Memory B cell (primary cell): ENCODE data around the gene RPL10.

Experiments
- ATAC-seq: fragments of 150-1000 bp; cut with Tn5 transposase; 2 replicates; pipeline ENCODE4 v1.10.0; 2021; ENCODE audit warnings: low read depth, mild to moderate bottlenecking, moderate library complexity
- DNase-seq, 2 donors: peaks; one replicate each; pipeline ENCODE4 v3.0.0; 2022; ENCODE audit warnings: low spot score in 2 of 2
- H3K27ac Mint-ChIP-seq: one replicate; pipeline ENCODE4 v1.8.0; 2022; ENCODE audit warnings: mild to moderate bottlenecking, moderate library complexity, mixed read lengths
- H3K27me3 Mint-ChIP-seq: one replicate; pipeline ENCODE4 v1.8.0; 2022; ENCODE audit warnings: mixed read lengths
- H3K36me3 Mint-ChIP-seq: one replicate; pipeline ENCODE4 v1.8.0; 2022; ENCODE audit warnings: mild to moderate bottlenecking, mixed read lengths
- H3K4me1 Mint-ChIP-seq: one replicate; pipeline ENCODE4 v1.8.0; 2022; ENCODE audit warnings: mixed read lengths
- H3K4me3 Mint-ChIP-seq: one replicate; pipeline ENCODE4 v1.8.0; 2022; ENCODE audit warnings: mild to moderate bottlenecking, moderate library complexity, mixed read lengths
- H3K9me3 Mint-ChIP-seq: one replicate; pipeline ENCODE4 v1.8.0; 2022; ENCODE audit warnings: mixed read lengths

RPL10 gene

GRCh38 chrX:154443479-154443910 lies 45.3 kb downstream of the RPL10 start:
- DNase-seq (no peak), ATAC-seq (no peak)
- Mint-ChIP-seq H3K4me3 (peak overlapping the region; percentile 83), H3K27ac (peak overlapping the region; percentile 89), H3K4me1 (peaks cover 8% of the 10 kb centered on the region), H3K9me3 (no peaks in the 10 kb centered on the region), H3K27me3 (no peaks in the 10 kb centered on the region), H3K36me3 (peaks cover 2% of the 10 kb centered on the region)

GRCh38 chrX:154443992-154444754 lies 46.0 kb downstream of the RPL10 start, which contains the start of gene FAM50A:
Gene FAM50A, plus strand, starts transcription at chrX:154444141. Its CDS starts 95 bp downstream, at chrX:154444236.
- Mint-ChIP-seq H3K4me1 (peaks cover 8% of the 10 kb centered on the region), H3K27me3 (no peaks in the 10 kb centered on the region), H3K36me3 (peaks cover 2% of the 10 kb centered on the region), H3K4me3 (peak within 1 kb of the TSS; percentile 83), H3K9me3 (no peaks in the 10 kb centered on the region), H3K27ac (peak within 1 kb of the TSS; percentile 89)
- DNase-seq (peak; percentile 56 to 63), ATAC-seq (peak; percentile 91)

GRCh38 chrX:154444755-154445246 lies 46.6 kb downstream of the RPL10 start:
- DNase-seq (no peak), ATAC-seq (no peak)
- Mint-ChIP-seq H3K36me3 (peaks cover 2% of the 10 kb centered on the region), H3K4me1 (peaks cover 8% of the 10 kb centered on the region), H3K27ac (no peak overlapping the region), H3K9me3 (no peaks in the 10 kb centered on the region), H3K4me3 (no peak overlapping the region), H3K27me3 (no peaks in the 10 kb centered on the region)

GRCh38 chrX:154445776-154446175 lies 47.6 kb downstream of the RPL10 start:
- peaks cover 2% of the 10 kb centered on the region for H3K36me3 Mint-ChIP-seq
- peaks cover 8% of the 10 kb centered on the region for H3K4me1 Mint-ChIP-seq
- DNase-seq: no peak
- no peak for ATAC-seq
- H3K27me3 Mint-ChIP-seq: no peaks in the 10 kb centered on the region
- no peak overlapping the region for H3K27ac Mint-ChIP-seq
- no peaks in the 10 kb centered on the region for H3K9me3 Mint-ChIP-seq
- no peak overlapping the region for H3K4me3 Mint-ChIP-seq

GRCh38 chrX:154446430-154446829 lies 48.3 kb downstream of the RPL10 start:
- Mint-ChIP-seq H3K4me1 (peaks cover 8% of the 10 kb centered on the region), H3K27me3 (no peaks in the 10 kb centered on the region), H3K27ac (no peak overlapping the region), H3K36me3 (peaks cover 2% of the 10 kb centered on the region), H3K9me3 (no peaks in the 10 kb centered on the region), H3K4me3 (no peak overlapping the region)
- ATAC-seq: no peak
- DNase-seq: no peak

GRCh38 chrX:154448484-154448883 lies 50.3 kb downstream of the RPL10 start:
- Mint-ChIP-seq H3K4me1 (peaks cover 6% of the 10 kb centered on the region), H3K27me3 (no peaks in the 10 kb centered on the region), H3K36me3 (peaks cover 4% of the 10 kb centered on the region)

GRCh38 chrX:154449618-154450017 lies 51.4 kb downstream of the RPL10 start:
- ATAC-seq: no peak
- no peak overlapping the region for H3K4me3 Mint-ChIP-seq
- H3K27me3 Mint-ChIP-seq: no peaks in the 10 kb centered on the region
- no peak for DNase-seq
- no peaks in the 10 kb centered on the region for H3K9me3 Mint-ChIP-seq
- H3K36me3 Mint-ChIP-seq: peaks cover 4% of the 10 kb centered on the region
- no peak overlapping the region for H3K27ac Mint-ChIP-seq
- H3K4me1 Mint-ChIP-seq: peaks cover 5% of the 10 kb centered on the region

More at GRCh38 chrX:154448484-154448883, 50.3 kb downstream of the RPL10 start:
- no peak overlapping the region for H3K27ac Mint-ChIP-seq
- ATAC-seq (no peak), DNase-seq (no peak)
- no peaks in the 10 kb centered on the region for H3K9me3 Mint-ChIP-seq
- H3K4me3 Mint-ChIP-seq: no peak overlapping the region

GRCh38 chrX:154450312-154450711 lies 52.1 kb downstream of the RPL10 start:
- Mint-ChIP-seq H3K4me3 (no peak overlapping the region), H3K4me1 (peaks cover 5% of the 10 kb centered on the region), H3K27me3 (no peaks in the 10 kb centered on the region), H3K36me3 (peaks cover 4% of the 10 kb centered on the region), H3K9me3 (no peaks in the 10 kb centered on the region), H3K27ac (no peak overlapping the region)
- DNase-seq: no peak
- ATAC-seq: no peak
